OCI-LY1 (cell line): ENCODE results near the gene TOR2A.

Source experiments
- H2AFZ ChIP-seq: fragments of 200-600 bp; sonication (generic), shearing (Covaris generic); 2 replicates; pipeline ENCODE4 v1.6.0; 2014; ENCODE audit warnings: antibody characterized with exemption, mild to moderate bottlenecking, low read length
- H3F3A ChIP-seq: fragments of 200-600 bp; sonication (generic), shearing (Covaris generic); 2 replicates; pipeline ENCODE4 v1.6.0; 2014; ENCODE audit warnings: mild to moderate bottlenecking, antibody characterized with exemption, low read length, moderate library complexity; ENCODE audit not compliant: insufficient read depth
- H3K27ac ChIP-seq: fragments of 200-600 bp; sonication (generic); 2 replicates; pipeline ENCODE4 v1.5.1; 2014; ENCODE audit warnings: low read length, mixed run types, mild to moderate bottlenecking, low read depth; ENCODE audit not compliant: poor library complexity, severe bottlenecking
- H3K27me3 ChIP-seq: fragments of 200-600 bp; sonication (generic); 2 replicates; pipeline ENCODE4 v1.6.0; 2014; ENCODE audit warnings: antibody characterized with exemption, mild to moderate bottlenecking, low read length, moderate library complexity; ENCODE audit not compliant: insufficient read depth
- H3K36me3 ChIP-seq: fragments of 200-600 bp; sonication (generic); 2 replicates; pipeline ENCODE4 v1.6.1; 2014; ENCODE audit warnings: mild to moderate bottlenecking, antibody characterized with exemption, low read length, moderate library complexity, mixed read lengths; ENCODE audit not compliant: insufficient read depth
- H3K4me1 ChIP-seq: fragments of 200-600 bp; sonication (generic); 2 replicates; pipeline ENCODE4 v1.5.1; 2014; ENCODE audit warnings: mild to moderate bottlenecking, low read length, moderate library complexity; ENCODE audit not compliant: insufficient read depth, severe bottlenecking
- H3K4me2 ChIP-seq: fragments of 200-600 bp; sonication (generic), shearing (Covaris generic); 2 replicates; pipeline ENCODE4 v1.6.1; 2014; ENCODE audit warnings: low read length
- H3K4me3 ChIP-seq: fragments of 200-600 bp; sonication (generic); 2 replicates; pipeline ENCODE4 v1.5.1; 2014; ENCODE audit warnings: low read length, low read depth, mild to moderate bottlenecking, mixed read lengths; ENCODE audit not compliant: poor library complexity, severe bottlenecking
- H3K79me2 ChIP-seq: fragments of 200-600 bp; shearing (Covaris generic); 2 replicates; pipeline ENCODE4 v1.6.1; 2016; ENCODE audit warnings: mixed run types, low read length, mixed read lengths; ENCODE audit not compliant: insufficient read depth
- H3K9ac ChIP-seq: fragments of 200-600 bp; sonication (generic), shearing (Covaris generic); 2 replicates; pipeline ENCODE4 v1.6.1; 2014; ENCODE audit warnings: mild to moderate bottlenecking, low read length, mixed read lengths
- H3K9me2 ChIP-seq: fragments of 200-600 bp; sonication (generic), shearing (Covaris generic); 2 replicates; pipeline ENCODE4 v1.6.1; 2014; ENCODE audit warnings: low read depth, mild to moderate bottlenecking, low read length, mixed read lengths
- H3K9me3 ChIP-seq: fragments of 200-600 bp; shearing (Covaris generic); 2 replicates; pipeline ENCODE4 v1.6.1; 2014; ENCODE audit warnings: low read length, mixed read lengths
- H4K20me1 ChIP-seq: fragments of 200-600 bp; sonication (generic), shearing (Covaris generic); 2 replicates; pipeline ENCODE4 v1.6.0; 2016; ENCODE audit warnings: mild to moderate bottlenecking, low read length; ENCODE audit not compliant: insufficient read depth
- CTCF ChIP-seq: fragments of 200-600 bp; sonication (generic), shearing (Covaris generic); IDR thresholded peaks from 2 replicates; pipeline ENCODE4 v1.5.1; 2017; ENCODE audit warnings: mild to moderate bottlenecking, antibody characterized with exemption, low read length, moderate library complexity, mixed read lengths
- EZH2 ChIP-seq: fragments of 200-600 bp; sonication (generic), shearing (Covaris generic); IDR thresholded peaks from 2 replicates; pipeline ENCODE4 v1.8.0; 2017; ENCODE audit warnings: borderline replicate concordance, mixed run types, mild to moderate bottlenecking, antibody characterized with exemption, low read length, moderate library complexity, mixed read lengths

Gene TOR2A

GRCh38 chr9:127728808-127729207 is 6.3 kb downstream of the TOR2A start:
- TF ChIP-seq EZH2 = no peak
- no peak for TF ChIP-seq CTCF

GRCh38 chr9:127726871-127727270 is 8.2 kb downstream of the TOR2A start:
- H2AFZ ChIP-seq = no peak overlapping the region

More at GRCh38 chr9:127728808-127729207, 6.3 kb downstream of the TOR2A start:
- Histone ChIP-seq H2AFZ (no peak overlapping the region), H3K4me2 (no peak overlapping the region), H3K79me2 (no peaks in the 10 kb centered on the region), H4K20me1 (no peaks in the 10 kb centered on the region), H3K27ac (no peak overlapping the region), H3K9me2 (no peaks in the 10 kb centered on the region), H3K9me3 (no peaks in the 10 kb centered on the region), H3K4me1 (no peaks in the 10 kb centered on the region), H3K36me3 (no peaks in the 10 kb centered on the region), H3K4me3 (no peak overlapping the region), H3F3A (no peaks in the 10 kb centered on the region), H3K9ac (no peak overlapping the region), H3K27me3 (no peaks in the 10 kb centered on the region)

GRCh38 chr9:127724012-127724411 is 11.1 kb downstream of the TOR2A start:
- no peak overlapping the region for H3K4me2 ChIP-seq
- peaks cover 4% of the 10 kb centered on the region; the same call in 1 of the 2 replicates for H3K27me3 ChIP-seq
- H4K20me1 ChIP-seq = no peaks in the 10 kb centered on the region
- H3K9me3 ChIP-seq = no peaks in the 10 kb centered on the region
- no peak overlapping the region for H3K27ac ChIP-seq
- H2AFZ ChIP-seq = no peak overlapping the region
- H3K9me2 ChIP-seq = no peaks in the 10 kb centered on the region
- no peak for TF ChIP-seq EZH2
- no peak for TF ChIP-seq CTCF
- H3K36me3 ChIP-seq = no peaks in the 10 kb centered on the region
- H3K4me1 ChIP-seq = no peaks in the 10 kb centered on the region
- no peak overlapping the region for H3K4me3 ChIP-seq
- H3K79me2 ChIP-seq = no peaks in the 10 kb centered on the region
- H3F3A ChIP-seq = no peaks in the 10 kb centered on the region
- no peak overlapping the region for H3K9ac ChIP-seq

More at GRCh38 chr9:127726871-127727270, 8.2 kb downstream of the TOR2A start:
- Histone ChIP-seq H3K27me3 (peaks cover 4% of the 10 kb centered on the region; the same call in 1 of the 2 replicates), H3K27ac (no peak overlapping the region), H3K4me2 (no peak overlapping the region), H3K36me3 (no peaks in the 10 kb centered on the region), H3K4me3 (no peak overlapping the region), H4K20me1 (no peaks in the 10 kb centered on the region), H3F3A (no peaks in the 10 kb centered on the region), H3K79me2 (no peaks in the 10 kb centered on the region), H3K4me1 (no peaks in the 10 kb centered on the region), H3K9me3 (no peaks in the 10 kb centered on the region), H3K9ac (no peak overlapping the region), H3K9me2 (no peaks in the 10 kb centered on the region)
- no peak for TF ChIP-seq EZH2
- no peak for TF ChIP-seq CTCF
